OCI-LY1 (cell line): ENCODE measurements around the gene TEAD3.

Source experiments
- EZH2 ChIP-seq: fragments of 200-600 bp; sonication (generic), shearing (Covaris generic); IDR thresholded peaks from 2 replicates; pipeline ENCODE4 v1.8.0; 2017; ENCODE audit warnings: borderline replicate concordance, mixed run types, mild to moderate bottlenecking, antibody characterized with exemption, low read length, moderate library complexity, mixed read lengths
- TF ChIP-seq, protein P1 (sequence below): fragments of 200-600 bp; sonication (generic), shearing (Covaris generic); IDR thresholded peaks from 2 replicates; pipeline ENCODE4 v1.5.1; 2017; ENCODE audit warnings: mild to moderate bottlenecking, antibody characterized with exemption, low read length, moderate library complexity, mixed read lengths

DNA sequence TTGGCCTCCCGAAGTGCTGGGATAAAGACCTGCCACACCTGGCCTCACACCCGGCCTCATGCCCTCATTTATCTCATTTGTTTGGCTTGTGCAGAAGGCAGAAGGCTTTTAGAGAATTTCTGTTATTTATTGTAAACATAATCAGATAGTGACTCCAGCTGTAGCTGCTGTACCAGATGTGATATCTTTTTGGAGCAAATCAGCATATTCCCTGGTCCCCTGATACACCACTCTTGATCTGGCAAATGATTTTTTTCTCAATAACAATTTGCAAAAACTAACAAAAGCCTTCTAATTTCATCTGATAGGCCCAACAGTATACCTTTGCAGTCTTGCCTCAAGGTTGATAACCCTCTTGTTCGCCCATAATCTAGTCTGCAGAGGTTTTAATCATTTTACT, 42.3 kb upstream of the TEAD3 start:
- TF ChIP-seq, protein P1, sequence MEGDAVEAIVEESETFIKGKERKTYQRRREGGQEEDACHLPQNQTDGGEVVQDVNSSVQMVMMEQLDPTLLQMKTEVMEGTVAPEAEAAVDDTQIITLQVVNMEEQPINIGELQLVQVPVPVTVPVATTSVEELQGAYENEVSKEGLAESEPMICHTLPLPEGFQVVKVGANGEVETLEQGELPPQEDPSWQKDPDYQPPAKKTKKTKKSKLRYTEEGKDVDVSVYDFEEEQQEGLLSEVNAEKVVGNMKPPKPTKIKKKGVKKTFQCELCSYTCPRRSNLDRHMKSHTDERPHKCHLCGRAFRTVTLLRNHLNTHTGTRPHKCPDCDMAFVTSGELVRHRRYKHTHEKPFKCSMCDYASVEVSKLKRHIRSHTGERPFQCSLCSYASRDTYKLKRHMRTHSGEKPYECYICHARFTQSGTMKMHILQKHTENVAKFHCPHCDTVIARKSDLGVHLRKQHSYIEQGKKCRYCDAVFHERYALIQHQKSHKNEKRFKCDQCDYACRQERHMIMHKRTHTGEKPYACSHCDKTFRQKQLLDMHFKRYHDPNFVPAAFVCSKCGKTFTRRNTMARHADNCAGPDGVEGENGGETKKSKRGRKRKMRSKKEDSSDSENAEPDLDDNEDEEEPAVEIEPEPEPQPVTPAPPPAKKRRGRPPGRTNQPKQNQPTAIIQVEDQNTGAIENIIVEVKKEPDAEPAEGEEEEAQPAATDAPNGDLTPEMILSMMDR: no peak
- TF ChIP-seq EZH2: no peak
